ENCODE measurements around the gene GOLGA6L9.

- TF ChIP-seq CTCF (IDR thresholded peaks at IDR 0.05) = no peak
- TF ChIP-seq POLR2A (IDR thresholded peaks at IDR 0.05) = no peak
Observed at GRCh38 chr15:82398785-82399184, 30.8 kb upstream of the GOLGA6L9 start.
